Measurements from ENCODE around the gene NOTCH3.

The NOTCH3 gene

GRCh38 chr19:15188851-15189250 is 11.9 kb downstream of the NOTCH3 start:
- Histone ChIP-seq H3K36me3 (ENCODE audit: control insufficient read depth, insufficient read depth, low read length) (no peaks in the 10 kb centered on the region), H3K27me3 (replicated peaks; ENCODE audit: control insufficient read depth, insufficient read depth, low read length) (no peaks in the 10 kb centered on the region), H3K4me3 (replicated peaks; ENCODE audit: low read depth, low read length) (no peak overlapping the region)
- no peak for DNase-seq (ENCODE audit: extremely low read depth, insufficient read length)
- no peak for TF ChIP-seq CTCF (IDR thresholded peaks at IDR 0.05; ENCODE audit: insufficient read depth, low read length, poor library complexity, severe bottlenecking)

- no peak for DNase-seq (ENCODE audit: extremely low read depth, insufficient read length)
- TF ChIP-seq CTCF (IDR thresholded peaks at IDR 0.05; ENCODE audit: insufficient read depth, low read length, poor library complexity, severe bottlenecking), result no peak
Measured at GRCh38 chr19:15187026-15188007, 13.5 kb downstream of the NOTCH3 start.

GRCh38 chr19:15185188-15185587 is 15.6 kb downstream of the NOTCH3 start:
- Histone ChIP-seq H3K4me3 (replicated peaks; ENCODE audit: low read depth, low read length) (no peak overlapping the region), H3K27me3 (replicated peaks; ENCODE audit: control insufficient read depth, insufficient read depth, low read length) (no peaks in the 10 kb centered on the region), H3K36me3 (ENCODE audit: control insufficient read depth, insufficient read depth, low read length) (no peaks in the 10 kb centered on the region)
- no peak for TF ChIP-seq CTCF (IDR thresholded peaks at IDR 0.05; ENCODE audit: insufficient read depth, low read length, poor library complexity, severe bottlenecking)
- no peak for DNase-seq (ENCODE audit: extremely low read depth, insufficient read length)

More at GRCh38 chr19:15187026-15188007, 13.5 kb downstream of the NOTCH3 start:
- no peak overlapping the region for H3K4me3 ChIP-seq (replicated peaks; ENCODE audit: low read depth, low read length)
- H3K36me3 ChIP-seq (ENCODE audit: control insufficient read depth, insufficient read depth, low read length), result no peaks in the 10 kb centered on the region
- no peaks in the 10 kb centered on the region for H3K27me3 ChIP-seq (replicated peaks; ENCODE audit: control insufficient read depth, insufficient read depth, low read length)

- no peak for TF ChIP-seq CTCF (IDR thresholded peaks at IDR 0.05; ENCODE audit: insufficient read depth, low read length, poor library complexity, severe bottlenecking)
- no peaks in the 10 kb centered on the region for H3K27me3 ChIP-seq (replicated peaks; ENCODE audit: control insufficient read depth, insufficient read depth, low read length)
- no peak overlapping the region for H3K4me3 ChIP-seq (replicated peaks; ENCODE audit: low read depth, low read length)
- H3K36me3 ChIP-seq (ENCODE audit: control insufficient read depth, insufficient read depth, low read length), result no peaks in the 10 kb centered on the region
- no peak for DNase-seq (ENCODE audit: extremely low read depth, insufficient read length)
Measured at GRCh38 chr19:15184776-15185175, 16.0 kb downstream of the NOTCH3 start.

- TF ChIP-seq CTCF (IDR thresholded peaks at IDR 0.05; ENCODE audit: insufficient read depth, low read length, poor library complexity, severe bottlenecking), result no peak
- H3K4me3 ChIP-seq (replicated peaks; ENCODE audit: low read depth, low read length), result no peak overlapping the region
- H3K36me3 ChIP-seq (ENCODE audit: control insufficient read depth, insufficient read depth, low read length), result no peaks in the 10 kb centered on the region
- DNase-seq (ENCODE audit: extremely low read depth, insufficient read length), result no peak
- H3K27me3 ChIP-seq (replicated peaks; ENCODE audit: control insufficient read depth, insufficient read depth, low read length), result no peaks in the 10 kb centered on the region; the same call in 1 of the 2 replicates
Measured at GRCh38 chr19:15181394-15181793, 19.4 kb downstream of the NOTCH3 start.

All from GM06990 (cell line).